ENCODE results near the gene SLC2A4RG. TPM values are rescaled to one million over a fixed set of nuclear protein-coding genes. Genes with fewer than 3 reads are reported as not detected.

Gene SLC2A4RG
- total RNA-seq, 1 experiment from 2014 or later, result 121 TPM

GRCh38 chr20:63785691-63786131 lies 46.1 kb downstream of the SLC2A4RG start:
- no TSS peak for BruUV-seq (replicated peaks)
- ATAC-seq, result no peak
- Histone ChIP-seq H3K9me2 (ENCODE audit: insufficient read depth) (no peaks in the 10 kb centered on the region), H3K79me2 (ENCODE audit: insufficient read depth, low read length) (no peaks in the 10 kb centered on the region), H3K36me3 (ENCODE audit: control insufficient read depth in 1 of 2, insufficient read depth in 2 of 2, low read length in 2 of 2) (no peaks in the 10 kb centered on the region), H4K20me1 (ENCODE audit: insufficient read depth) (no peaks in the 10 kb centered on the region), H3K27ac (ENCODE audit: low read depth, low read length) (no peak overlapping the region), H3K9ac (ENCODE audit: low read length) (no peak overlapping the region), H3K4me1 (ENCODE audit: control insufficient read depth in 1 of 2, insufficient read depth in 2 of 2, low read length in 2 of 2) (peaks cover 14 to 18% of the 10 kb centered on the region in 2 experiments; a peak in 3 of 4 replicates), H3K27me3 (ENCODE audit: insufficient read depth, low read length) (no peaks in the 10 kb centered on the region), H3K4me3 (replicated peaks in 1 of 2; ENCODE audit: low read depth in 1 of 2, low read length in 2 of 2) (no peak overlapping the region), H3K9me3 (ENCODE audit: control insufficient read depth in 1 of 2, insufficient read depth in 1 of 2, low read depth in 1 of 2, low read length in 2 of 2) (no peaks in the 10 kb centered on the region), H2AFZ (ENCODE audit: low read depth, low read length, poor library complexity, severe bottlenecking) (no peak overlapping the region), H3K4me2 (ENCODE audit: low read length) (no peak overlapping the region)
- ChIA-PET RAD21 (ENCODE audit: low non-redundant PET in 1 of 2, low total read pairs in 2 of 2, uncharacterized antibody in 2 of 2, unreplicated experiment in 2 of 2) (interaction anchor here in 1 of 2 experiments (1.0 kb wide), 1 partner anchor 188 kb away, joined by 3 read pairs; no protein-coding TSS in a partner anchor), POLR2A (no interaction called here), CTCF (interaction anchor here (0.8 to 1.5 kb wide), 5 partner anchors 8 to 25 kb away, joined by 3 read pairs; no protein-coding TSS in a partner anchor)
- TF ChIP-seq CTCF (IDR thresholded peaks at IDR 0.05 in 2 of 3, conservative IDR thresholded peaks at IDR 0.05 in 1 of 3; ENCODE audit: borderline replicate concordance in 1 of 3, insufficient read depth in 1 of 3, low read depth in 2 of 3, low read length in 2 of 3) (no peak), EZH2 (IDR thresholded peaks at IDR 0.05) (no peak), YY1 (IDR thresholded peaks at IDR 0.05; ENCODE audit: extremely low read depth, insufficient replicate concordance, low read depth, low read length) (no peak), FOSL1 (IDR thresholded peaks at IDR 0.05; ENCODE audit: low read depth) (no peak), ZBTB33 (IDR thresholded peaks at IDR 0.05; ENCODE audit: extremely low read depth, insufficient replicate concordance, low read length) (no peak), RAD21 (IDR thresholded peaks at IDR 0.05; ENCODE audit: low read depth) (no peak), SRF (IDR thresholded peaks at IDR 0.05; ENCODE audit: low read depth) (no peak), SP1 (IDR thresholded peaks at IDR 0.05; ENCODE audit: low read depth) (no peak), TCF7L2 (IDR thresholded peaks at IDR 0.05; ENCODE audit: borderline replicate concordance, extremely low read depth, insufficient read depth, insufficient read length) (no peak), EGR1 (IDR thresholded peaks at IDR 0.05; ENCODE audit: low read depth) (no peak), EZH2phosphoT487 (IDR thresholded peaks at IDR 0.05; ENCODE audit: borderline replicate concordance) (no peak), ATF3 (IDR thresholded peaks at IDR 0.05) (no peak), JUND (IDR thresholded peaks at IDR 0.05) (no peak), SIN3A (IDR thresholded peaks at IDR 0.05; ENCODE audit: low read depth) (no peak), ELF1 (IDR thresholded peaks at IDR 0.05; ENCODE audit: borderline replicate concordance, low read depth) (no peak), CEBPB (IDR thresholded peaks at IDR 0.05; ENCODE audit: low read depth) (no peak)
- no peak for DNase-seq (ENCODE audit: low read depth, low spot score)
- intact Hi-C loops (cut with micrococcal nuclease), result loop anchor here (2.0 to 10.0 kb wide), 2 partner anchors 79 to 189 kb away; partner anchors contain the start of genes SAMD10 and TPD52L2

Data from HCT116 (cell line).